Mesodermal cell (in vitro differentiated cells): ENCODE results near the gene NFAT5.
"Not testable (repeated sequence)": the region's sequence is repeated elsewhere in the genome, so short reads cannot be mapped to it uniquely, and the experiment has no call there.

Experiments used
- H3K27ac ChIP-seq: 2 replicates; pipeline ENCODE4 v1.7.0; 2013; ENCODE audit warnings: mild to moderate bottlenecking, low read depth, low read length, moderate library complexity; ENCODE audit not compliant: severe bottlenecking
- H3K36me3 ChIP-seq: 2 replicates; pipeline ENCODE4 v1.7.1; 2013; ENCODE audit warnings: mild to moderate bottlenecking, low read length, moderate library complexity; ENCODE audit not compliant: control insufficient read depth, insufficient read depth
- H3K4me1 ChIP-seq: one replicate; pipeline ENCODE4 v1.7.1; 2013; ENCODE audit warnings: mild to moderate bottlenecking, low read length; ENCODE audit not compliant: insufficient read depth, control insufficient read depth, poor library complexity, severe bottlenecking
- H3K4me3 ChIP-seq: 2 replicates; pipeline ENCODE4 v1.7.0; 2013; ENCODE audit warnings: low read length, control low read depth, mild to moderate bottlenecking; ENCODE audit not compliant: insufficient read depth, poor library complexity, severe bottlenecking; ENCODE audit errors: extremely low read depth
- H3K9me3 ChIP-seq: 2 replicates; pipeline ENCODE4 v1.7.1; 2013; ENCODE audit warnings: mild to moderate bottlenecking, low read length, moderate library complexity; ENCODE audit not compliant: control insufficient read depth
- WGBS, 2 experiments: methylation state at CpG; one replicate each; pipeline ENCODE4 v1.1.5; 2013; ENCODE audit warnings: missing lambda C conversion rate in 2 of 2; ENCODE audit not compliant: insufficient coverage in 2 of 2; 5-methylcytosine and 5-hydroxymethylcytosine counted together

Gene NFAT5

GRCh38 chr16:69566981-69567680 lies 1.4 kb downstream of the NFAT5 start:
- 0% methylated on average over 2 to 3 of the region's 9 CpGs for WGBS, 2 experiments
- Histone ChIP-seq H3K4me3 (peak overlapping the region; percentile 99), H3K27ac (peak overlapping the region; percentile 92), H3K9me3 (no peaks in the 10 kb centered on the region), H3K4me1 (peaks cover 21% of the 10 kb centered on the region), H3K36me3 (peaks cover 23% of the 10 kb centered on the region)

- no peak overlapping the region for H3K27ac ChIP-seq
- peaks cover 19% of the 10 kb centered on the region for H3K4me1 ChIP-seq
- no peaks in the 10 kb centered on the region for H3K9me3 ChIP-seq
- WGBS, 2 experiments: no CpG with 5 or more reads among the region's 2 CpGs
- peaks cover 28% of the 10 kb centered on the region for H3K36me3 ChIP-seq
- peak overlapping the region; percentile 99 for H3K4me3 ChIP-seq
These were observed 2.9 kb downstream of the NFAT5 start for GRCh38 chr16:69568676-69569075.

GRCh38 chr16:69578771-69579170 lies 13.0 kb downstream of the NFAT5 start:
- not testable (repeated sequence) for H3K27ac ChIP-seq, H3K4me3 ChIP-seq, H3K4me1 ChIP-seq, H3K9me3 ChIP-seq
- WGBS, 2 experiments: 92 to 100% methylated on average over 2 to 6 of the region's 9 CpGs
- peaks cover 49% of the 10 kb centered on the region for H3K36me3 ChIP-seq

DNA sequence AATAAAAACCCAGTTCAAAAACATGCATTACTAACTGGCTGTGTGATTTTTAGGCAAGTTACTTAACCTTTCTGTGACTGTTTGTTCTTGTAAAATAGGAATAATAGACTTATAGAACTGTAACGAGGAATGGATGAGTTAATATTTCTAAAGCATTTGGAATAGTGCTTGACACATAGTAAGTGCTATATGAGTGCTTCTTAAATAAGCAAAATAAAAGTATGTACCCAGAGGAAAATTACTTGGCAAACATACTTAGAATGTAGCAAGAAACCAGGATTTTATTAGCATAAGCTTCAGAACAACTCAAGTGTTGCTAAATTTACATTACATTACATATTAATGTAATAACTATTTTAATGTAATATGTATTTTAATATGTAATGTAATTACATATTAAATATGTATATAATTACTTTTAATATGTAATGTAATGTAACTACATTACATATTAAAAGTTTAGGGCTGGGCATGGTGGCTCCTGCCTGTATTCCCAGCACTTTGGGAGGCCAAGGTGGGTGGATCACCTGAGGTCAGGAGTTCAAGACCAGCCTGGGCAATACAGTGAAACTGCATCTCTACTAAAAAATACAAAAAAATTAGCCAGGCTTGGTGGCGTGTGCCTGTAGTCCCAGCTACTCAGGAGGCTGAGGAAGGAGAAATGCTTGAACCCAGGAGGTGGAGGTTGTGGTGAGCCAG lies 14.2 kb downstream of the NFAT5 start:
- Histone ChIP-seq H3K4me3 (no peak overlapping the region), H3K27ac (no peak overlapping the region), H3K36me3 (peaks cover 46% of the 10 kb centered on the region), H3K4me1 (peaks cover 7% of the 10 kb centered on the region), H3K9me3 (no peaks in the 10 kb centered on the region)
- 100% methylated on average over 1 of the region's 2 CpGs; no CpG with 5 or more reads in 1 of the 2 experiments for WGBS, 2 experiments

DNA sequence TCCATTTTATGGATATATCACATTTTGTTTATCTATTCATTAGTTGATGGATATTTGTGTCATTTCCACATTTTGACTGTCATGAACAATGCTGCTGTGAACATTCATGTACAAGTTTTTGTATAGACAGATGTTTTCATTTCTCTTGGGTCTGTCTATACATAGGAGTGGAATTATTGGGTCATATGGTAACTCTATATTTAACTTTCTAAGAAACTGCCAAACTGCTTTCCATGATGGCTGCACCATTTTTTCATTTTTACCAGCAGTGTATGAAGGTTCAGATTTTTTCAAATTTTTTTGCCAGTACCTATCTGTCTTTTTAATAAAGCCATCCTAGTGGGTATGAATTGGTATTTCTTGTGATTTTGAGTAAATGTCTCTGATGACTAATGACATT lies 15.5 kb downstream of the NFAT5 start:
- H3K9me3 ChIP-seq: no peaks in the 10 kb centered on the region
- H3K4me3 ChIP-seq: no peak overlapping the region
- H3K4me1 ChIP-seq: peaks cover 7% of the 10 kb centered on the region
- no peak overlapping the region for H3K27ac ChIP-seq
- peaks cover 56% of the 10 kb centered on the region for H3K36me3 ChIP-seq

DNA sequence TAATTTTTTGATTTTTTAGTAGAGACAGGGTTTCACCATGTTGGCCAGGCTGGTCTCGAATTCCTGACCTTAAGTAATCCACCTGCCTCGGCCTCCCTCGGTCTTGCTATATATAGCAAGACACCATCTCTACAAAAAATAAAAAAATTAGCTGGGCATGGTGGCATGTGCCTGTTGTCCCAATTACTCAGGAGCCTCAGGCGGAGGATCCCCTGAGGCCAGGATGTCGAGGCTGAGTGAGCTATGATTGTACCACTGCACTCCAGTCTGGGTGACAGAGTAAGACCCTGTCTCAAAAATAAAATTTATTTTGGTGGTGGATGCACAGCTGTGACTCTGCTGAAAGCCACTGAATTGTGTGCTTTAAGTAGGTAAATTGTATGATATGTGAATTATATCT lies 18.7 kb downstream of the NFAT5 start:
- not testable (repeated sequence) for H3K4me3 ChIP-seq, H3K9me3 ChIP-seq, H3K27ac ChIP-seq, H3K4me1 ChIP-seq
- WGBS, 2 experiments: 94% methylated on average over 2 to 3 of the region's 5 CpGs
- H3K36me3 ChIP-seq: peaks cover 58% of the 10 kb centered on the region

DNA sequence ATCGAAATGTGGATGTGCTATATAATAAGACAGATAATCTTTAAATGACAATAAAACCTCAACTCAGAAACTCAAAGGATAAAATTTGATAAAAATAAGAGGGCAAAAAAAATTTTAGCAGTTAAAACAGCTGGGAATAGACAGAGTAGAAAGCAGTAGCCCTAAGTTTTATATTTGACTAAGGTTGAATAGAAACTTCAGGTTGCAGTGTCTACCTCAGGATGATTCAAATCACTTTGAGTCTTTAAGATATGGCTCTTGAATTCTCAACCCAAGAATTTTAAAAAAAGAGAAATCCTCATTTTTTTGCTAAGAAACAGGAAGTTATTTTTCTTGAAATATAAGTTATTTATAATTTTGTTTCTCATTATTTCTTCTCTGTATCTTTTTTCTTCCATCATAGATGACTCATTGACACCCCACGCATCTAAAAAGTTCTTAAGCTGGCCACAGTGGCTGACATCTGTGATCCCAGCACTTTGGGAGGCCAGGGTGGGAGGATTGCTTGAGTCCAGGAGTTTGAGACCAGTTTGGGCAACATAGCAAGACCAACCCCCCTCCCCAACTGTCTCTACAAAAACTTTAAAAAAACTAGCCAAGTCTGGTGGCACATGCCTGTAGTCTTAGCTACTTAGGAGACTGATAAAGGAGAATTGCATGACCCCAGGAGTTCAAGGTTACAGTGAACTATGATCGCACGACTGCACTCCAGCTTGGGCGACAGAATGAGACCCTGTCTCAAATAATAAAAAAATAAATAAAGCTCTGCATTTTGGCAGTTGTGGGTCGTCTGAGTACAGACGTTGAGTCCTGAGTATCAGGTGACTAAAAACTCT lies 23.9 kb downstream of the NFAT5 start:
- 85% methylated on average over 4 of the region's 7 CpGs; no CpG with 5 or more reads in 1 of the 2 experiments for WGBS, 2 experiments

GRCh38 chr16:69590590-69590989 lies 24.8 kb downstream of the NFAT5 start:
- WGBS, 2 experiments: 92 to 100% methylated on average over 1 of the region's 3 CpGs
- no peak overlapping the region for H3K27ac ChIP-seq
- no peaks in the 10 kb centered on the region for H3K9me3 ChIP-seq
- H3K4me3 ChIP-seq: no peak overlapping the region
- H3K4me1 ChIP-seq: peaks cover 5% of the 10 kb centered on the region
- H3K36me3 ChIP-seq: peaks cover 39% of the 10 kb centered on the region

More for the DNA sequence above, 23.9 kb downstream of the NFAT5 start:
- Histone ChIP-seq H3K36me3 (peaks cover 41% of the 10 kb centered on the region), H3K27ac (no peak overlapping the region), H3K4me1 (no peaks in the 10 kb centered on the region), H3K9me3 (no peaks in the 10 kb centered on the region), H3K4me3 (no peak overlapping the region)

DNA sequence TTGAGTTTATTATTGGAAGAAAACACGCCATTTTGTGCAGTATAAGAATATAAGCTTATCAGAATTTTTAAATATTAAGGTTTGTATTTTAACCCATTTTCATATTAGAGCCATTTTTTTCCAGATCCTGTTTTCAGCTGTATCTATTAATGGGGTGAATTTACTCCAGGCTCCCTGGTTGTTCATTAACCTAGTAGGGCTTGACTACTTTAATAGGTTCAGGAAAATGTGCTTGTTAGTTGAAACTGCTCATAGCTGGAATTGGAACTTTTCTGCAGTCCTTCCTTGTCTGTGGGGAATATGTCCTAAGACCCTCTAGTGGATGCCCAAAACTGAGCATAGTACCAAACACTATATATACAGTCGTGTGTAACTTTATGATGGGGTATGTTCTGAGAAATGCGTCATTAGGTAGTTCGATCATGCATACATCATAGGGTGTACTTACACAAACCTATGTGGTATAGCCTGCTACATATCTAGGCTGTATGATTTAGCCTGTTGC lies 28.0 kb downstream of the NFAT5 start:
- H3K4me3 ChIP-seq: no peak overlapping the region
- peaks cover 25% of the 10 kb centered on the region for H3K36me3 ChIP-seq
- H3K9me3 ChIP-seq: no peaks in the 10 kb centered on the region
- WGBS, 2 experiments: no CpG with 5 or more reads among the region's 4 CpGs
- H3K4me1 ChIP-seq: peaks cover 7% of the 10 kb centered on the region
- no peak overlapping the region for H3K27ac ChIP-seq

GRCh38 chr16:69595127-69596036 lies 29.6 kb downstream of the NFAT5 start:
- Histone ChIP-seq H3K9me3 (no peaks in the 10 kb centered on the region), H3K4me1 (peaks cover 7% of the 10 kb centered on the region), H3K36me3 (peaks cover 19% of the 10 kb centered on the region), H3K4me3 (no peak overlapping the region), H3K27ac (peak overlapping the region; percentile 5)
- 92 to 100% methylated on average over 5 to 6 of the region's 8 CpGs for WGBS, 2 experiments
